ENCODE results near the gene NUMBL.
"Not testable (repeated sequence)": the region's sequence is repeated elsewhere in the genome, so short reads cannot be mapped to it uniquely, and the experiment has no call there.

Gene NUMBL

GRCh38 chr19:40661616-40662015 is 28.8 kb downstream of the NUMBL start:
- no peak for DNase-seq

GRCh38 chr19:40659566-40659965 is 30.9 kb downstream of the NUMBL start:
- no peak for DNase-seq

- no peak for DNase-seq
These were observed 31.3 kb downstream of the NUMBL start for GRCh38 chr19:40659116-40659515.

- DNase-seq, result no peak
These were observed 32.4 kb downstream of the NUMBL start for GRCh38 chr19:40658031-40658430.

- not testable (repeated sequence) for DNase-seq
These were observed 34.8 kb downstream of the NUMBL start for GRCh38 chr19:40655684-40656083.

- DNase-seq, result not testable (repeated sequence)
These were observed 38.1 kb downstream of the NUMBL start for GRCh38 chr19:40652303-40652702.

- DNase-seq, result no peak
These were observed 39.6 kb downstream of the NUMBL start for GRCh38 chr19:40650749-40651305.

GRCh38 chr19:40649903-40650675 is 40.4 kb downstream of the NUMBL start:
- not testable (repeated sequence) for DNase-seq

GRCh38 chr19:40646743-40647254 is 43.7 kb downstream of the NUMBL start:
- no peak for DNase-seq

GRCh38 chr19:40642757-40643305 is 47.6 kb downstream of the NUMBL start:
- no peak for DNase-seq

- DNase-seq, result no peak
These were observed 48.3 kb downstream of the NUMBL start for GRCh38 chr19:40642051-40642706.

- no peak for DNase-seq
These were observed 49.2 kb downstream of the NUMBL start for GRCh38 chr19:40641281-40641680.

- no peak for DNase-seq
These were observed 49.7 kb downstream of the NUMBL start for GRCh38 chr19:40640744-40641143.

- DNase-seq, result no peak
These were observed 50.8 kb downstream of the NUMBL start for GRCh38 chr19:40639638-40639982.

GRCh38 chr19:40638327-40638726 is 52.1 kb downstream of the NUMBL start:
- no peak for DNase-seq

GRCh38 chr19:40633207-40633606 is 57.2 kb downstream of the NUMBL start:
- no peak for DNase-seq

- no peak for DNase-seq
These were observed 58.0 kb downstream of the NUMBL start for GRCh38 chr19:40632311-40633036.

- DNase-seq, result no peak
These were observed 59.8 kb downstream of the NUMBL start for GRCh38 chr19:40630571-40631160.

- no peak for DNase-seq
These were observed 61.1 kb downstream of the NUMBL start for GRCh38 chr19:40629346-40629745.

- no peak for DNase-seq
These were observed 62.8 kb downstream of the NUMBL start for GRCh38 chr19:40627486-40628279.

- DNase-seq, result no peak
These were observed 63.5 kb downstream of the NUMBL start for GRCh38 chr19:40626918-40627317.

All from RPMI8226 (cell line).